Fibroblast of skin of right biceps (primary cell): ENCODE results near the gene PPP1R3E.
A peak's percentile ranks its signal among the peaks of the same experiment; 100 is the strongest.

ENCODE experiments used
- DNase-seq: peaks from one replicate; pipeline ENCODE4 v3.0.0-alpha.2; 2013

The PPP1R3E gene

DNA sequence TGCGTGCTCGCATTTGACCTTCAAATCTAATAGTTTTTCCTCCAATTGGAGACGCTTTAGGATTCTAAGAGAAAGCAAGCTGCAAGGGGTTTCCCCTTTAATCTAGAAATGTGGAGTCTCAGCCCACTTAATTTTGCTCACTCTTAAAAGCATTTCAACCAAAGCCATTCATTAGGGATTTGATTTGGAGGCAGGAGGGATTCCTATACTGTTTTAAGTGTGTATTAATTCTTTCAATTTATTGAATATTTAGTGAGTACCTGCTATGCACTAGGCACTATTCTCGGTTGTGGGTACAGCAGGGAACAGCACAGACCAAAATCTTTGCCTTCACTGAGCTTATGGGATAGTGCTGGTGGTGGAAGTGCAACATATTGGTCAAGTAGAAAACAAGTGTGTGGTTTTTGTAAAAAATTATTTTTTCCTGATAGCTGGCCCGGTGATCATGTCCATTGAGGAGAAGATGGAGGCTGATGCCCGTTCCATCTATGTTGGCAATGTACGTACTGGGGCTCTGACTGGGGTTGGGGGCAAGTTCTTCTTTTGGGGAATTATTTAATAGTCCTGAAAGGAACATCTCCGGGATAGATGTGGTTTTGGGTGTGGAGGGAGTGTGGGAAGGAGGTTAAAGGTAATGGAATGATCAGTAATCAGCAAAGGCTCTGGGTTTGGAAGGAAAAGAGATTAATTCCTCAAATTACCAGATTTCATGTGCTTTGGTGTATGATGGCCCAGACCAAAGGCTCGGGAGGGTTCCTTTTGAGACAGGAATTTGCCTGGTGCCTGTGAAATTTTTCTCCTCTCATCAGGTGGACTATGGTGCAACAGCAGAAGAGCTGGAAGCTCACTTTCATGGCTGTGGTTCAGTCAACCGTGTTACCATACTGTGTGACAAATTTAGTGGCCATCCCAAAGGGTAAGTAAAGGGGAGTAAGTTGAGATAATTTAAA lies 20.2 kb upstream of the PPP1R3E start:
- no peak for DNase-seq

DNA sequence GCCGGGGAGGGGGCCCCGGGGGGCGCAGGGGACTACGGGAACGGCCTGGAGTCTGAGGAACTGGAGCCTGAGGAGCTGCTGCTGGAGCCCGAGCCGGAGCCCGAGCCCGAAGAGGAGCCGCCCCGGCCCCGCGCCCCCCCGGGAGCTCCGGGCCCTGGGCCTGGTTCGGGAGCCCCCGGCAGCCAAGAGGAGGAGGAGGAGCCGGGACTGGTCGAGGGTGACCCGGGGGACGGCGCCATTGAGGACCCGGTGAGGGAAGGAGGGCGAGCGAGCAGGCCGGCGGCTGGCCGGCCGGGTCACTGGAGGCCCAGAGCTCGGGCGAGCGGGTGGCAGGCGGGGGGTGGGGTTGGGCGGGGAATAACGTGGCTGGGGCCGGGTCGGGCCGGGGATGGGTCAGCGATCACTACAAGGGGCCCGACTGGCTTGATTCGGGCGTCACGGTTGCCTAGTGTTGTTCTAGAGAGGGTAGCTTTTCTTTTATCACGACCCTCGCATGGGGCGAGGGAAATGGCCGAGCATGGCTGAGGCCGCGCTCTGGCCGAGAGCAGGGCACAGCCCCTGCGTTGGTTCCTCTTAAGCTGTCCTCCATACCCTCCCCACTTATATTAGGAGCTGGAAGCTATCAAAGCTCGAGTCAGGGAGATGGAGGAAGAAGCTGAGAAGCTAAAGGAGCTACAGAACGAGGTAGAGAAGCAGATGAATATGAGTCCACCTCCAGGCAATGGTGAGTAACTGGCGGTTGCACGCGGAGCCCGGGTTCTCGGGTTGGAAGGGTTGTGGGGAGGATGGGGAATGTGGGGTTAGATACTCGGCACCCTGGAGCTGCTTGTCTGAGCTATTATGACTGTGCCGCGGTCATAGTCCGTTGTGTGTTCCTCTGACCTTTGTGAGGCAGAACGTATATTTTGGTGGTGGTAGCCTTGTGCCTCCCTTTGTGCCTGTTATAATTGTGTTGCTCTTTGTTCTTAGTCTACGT lies 19.2 kb upstream of the PPP1R3E start:
- peak; percentile 58 for DNase-seq

DNA sequence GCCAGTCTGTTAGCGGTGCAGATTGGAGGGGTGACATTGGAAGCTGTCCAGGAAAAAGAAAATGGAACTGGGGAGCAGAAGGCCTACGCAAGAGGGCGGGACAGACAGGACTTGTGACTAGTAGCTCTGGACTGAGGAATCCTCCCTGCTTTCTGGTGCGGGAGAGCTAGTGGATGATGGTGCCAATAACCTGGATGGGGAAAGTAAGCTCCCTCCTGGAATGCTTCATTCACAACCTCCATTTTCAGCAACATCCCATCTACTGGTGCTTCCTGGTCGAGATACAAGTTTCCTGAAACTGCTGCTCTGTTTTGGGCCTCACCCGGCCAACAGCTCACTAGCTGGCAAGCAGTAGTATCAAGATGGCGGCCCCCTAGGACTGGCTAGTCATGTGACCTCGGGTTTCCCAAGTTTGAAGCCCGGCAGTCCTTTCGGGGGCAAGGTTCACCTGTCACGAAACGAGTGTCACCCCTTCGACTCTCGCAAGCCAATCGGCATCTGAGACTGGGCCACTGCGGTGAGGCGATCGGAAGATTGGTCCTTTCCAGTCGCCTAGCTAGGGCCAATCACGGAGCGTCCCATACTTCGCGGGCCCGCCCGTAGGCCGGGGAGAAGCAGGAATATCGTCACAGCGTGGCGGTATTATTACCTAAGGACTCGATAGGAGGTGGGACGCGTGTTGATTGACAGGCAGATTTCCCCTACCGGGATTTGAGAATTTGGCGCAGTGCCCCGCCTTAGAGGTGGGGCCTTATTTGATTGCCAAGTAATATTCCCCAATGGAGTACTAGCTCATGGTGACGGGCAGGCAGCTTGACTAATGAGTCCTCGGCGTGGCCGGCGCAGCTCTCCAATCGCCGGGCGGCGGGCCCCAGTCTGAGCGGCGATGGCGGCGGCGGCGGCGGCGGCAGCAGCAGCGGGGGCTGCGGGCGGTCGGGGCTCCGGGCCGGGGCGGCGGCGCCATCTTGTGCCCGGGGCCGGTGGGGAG lies 18.2 kb upstream of the PPP1R3E start, which contains the start of gene PABPN1:
PABPN1 (plus strand) TSS at position 874 of the 988 bp plus-strand sequence; CDS start at position 887, 13 bp downstream.
- peak; percentile 100 for DNase-seq

DNA sequence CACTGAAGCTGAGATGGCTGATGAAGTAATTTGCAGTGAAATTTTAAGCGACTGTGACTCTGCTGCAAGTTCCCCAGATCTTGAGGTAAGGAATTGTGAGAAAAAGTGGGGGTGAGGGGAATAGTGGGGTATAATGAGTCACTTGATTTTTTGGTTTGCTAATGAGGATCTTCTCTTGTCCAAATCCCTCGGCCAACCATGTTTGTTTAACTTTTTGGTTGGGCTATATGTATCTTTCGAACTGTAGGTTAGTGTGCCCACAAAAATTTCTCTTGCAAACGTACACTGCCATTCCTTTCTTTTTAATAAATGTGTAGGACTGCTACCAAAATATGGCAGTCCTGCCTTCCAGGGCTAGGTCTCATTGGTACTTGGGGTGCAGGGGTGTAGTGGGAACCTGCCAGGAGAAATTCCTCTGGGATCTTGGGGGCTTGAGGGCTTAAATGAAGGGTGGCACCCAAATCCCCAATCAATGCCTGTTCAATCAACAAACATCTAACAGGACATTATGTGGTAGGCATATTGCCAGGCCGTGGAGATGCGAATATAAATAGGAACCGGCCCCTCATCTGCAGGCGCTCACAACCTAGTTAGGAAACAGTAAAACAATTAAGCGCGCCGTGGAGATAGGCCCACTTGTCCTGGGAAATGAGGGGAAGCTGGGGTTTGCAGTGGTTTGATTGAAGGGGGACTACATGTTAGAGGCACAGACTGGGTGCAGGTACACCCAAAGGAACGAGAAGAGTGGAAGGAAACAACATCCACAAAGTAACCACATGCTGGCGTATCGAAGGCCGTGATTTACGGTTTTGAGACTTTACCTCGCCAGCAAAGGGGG lies 17.3 kb upstream of the PPP1R3E start:
- DNase-seq = no peak

DNA sequence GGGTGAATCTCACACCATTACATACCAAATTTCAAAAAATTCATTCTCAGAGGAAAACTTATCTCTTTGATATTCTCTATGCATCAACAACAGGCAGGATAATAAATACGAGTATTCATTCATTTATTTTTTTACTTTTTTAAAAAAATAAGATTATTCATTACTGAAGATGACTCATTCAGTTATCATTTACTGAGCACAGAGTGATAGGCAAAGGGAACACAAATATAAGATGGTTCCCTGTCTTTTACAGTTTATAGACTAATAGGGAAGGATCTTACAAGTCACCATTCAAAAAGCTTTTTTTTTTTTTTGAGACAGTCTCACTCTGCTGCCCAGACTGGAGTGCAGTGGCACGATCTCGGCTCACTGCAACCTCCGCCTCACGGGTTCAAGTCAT lies 13.6 kb upstream of the PPP1R3E start:
- no peak for DNase-seq

DNA sequence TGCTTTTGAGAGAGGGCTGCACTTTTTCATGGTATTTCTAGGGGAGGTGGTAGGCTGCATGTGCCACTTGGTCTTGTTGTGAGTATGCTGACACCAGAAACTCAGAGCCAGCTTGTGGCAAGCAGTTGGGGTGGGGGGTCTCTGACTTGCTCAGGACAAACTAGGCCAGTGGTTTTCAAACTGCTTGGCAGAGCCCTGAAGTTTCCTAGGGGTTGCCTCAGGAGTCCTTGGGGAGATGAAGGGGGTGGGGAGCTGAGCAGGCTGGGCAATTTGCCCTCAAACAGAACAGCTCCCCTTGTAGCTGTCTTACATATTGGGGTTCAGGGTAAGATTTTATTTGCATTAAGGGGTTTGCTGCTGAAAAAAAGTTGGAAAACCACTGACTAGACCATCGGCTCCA lies 7.9 kb upstream of the PPP1R3E start:
- no peak for DNase-seq

DNA sequence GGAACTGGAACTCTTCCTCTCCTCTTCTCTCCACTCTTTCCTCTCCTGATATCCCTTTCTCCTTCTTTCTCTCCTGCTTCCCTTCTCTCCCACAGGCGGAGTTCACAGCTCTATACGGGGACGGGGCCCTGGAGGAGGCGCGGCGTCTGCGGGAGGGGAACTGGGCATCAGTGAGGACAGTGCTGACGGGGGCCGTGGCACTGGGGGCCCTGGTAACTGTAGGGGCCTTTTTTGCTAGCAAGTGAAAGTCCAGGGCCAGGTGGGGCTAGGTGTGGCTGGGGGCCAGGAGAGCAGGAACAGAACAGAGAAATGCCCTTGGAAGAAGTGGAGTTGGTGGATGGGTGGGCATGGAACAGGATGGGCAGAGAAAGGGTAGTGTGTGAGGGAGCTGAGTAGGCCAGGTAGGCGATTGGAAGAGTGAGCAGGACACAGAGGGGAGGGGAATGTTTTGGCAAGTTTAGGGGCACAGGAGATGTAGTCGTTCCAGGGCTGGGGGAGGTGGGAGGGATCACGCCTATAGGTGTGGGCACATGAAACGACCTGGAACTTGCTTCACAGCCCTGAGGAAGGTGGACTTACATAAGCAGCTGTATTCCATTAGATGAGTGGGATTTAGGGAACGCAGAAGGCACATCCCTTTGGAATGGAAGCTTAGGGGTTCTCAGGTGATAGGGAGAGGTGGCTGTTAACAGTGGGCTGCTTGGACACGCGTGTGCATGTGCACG lies 6.2 kb upstream of the PPP1R3E start:
- DNase-seq = no peak

DNA sequence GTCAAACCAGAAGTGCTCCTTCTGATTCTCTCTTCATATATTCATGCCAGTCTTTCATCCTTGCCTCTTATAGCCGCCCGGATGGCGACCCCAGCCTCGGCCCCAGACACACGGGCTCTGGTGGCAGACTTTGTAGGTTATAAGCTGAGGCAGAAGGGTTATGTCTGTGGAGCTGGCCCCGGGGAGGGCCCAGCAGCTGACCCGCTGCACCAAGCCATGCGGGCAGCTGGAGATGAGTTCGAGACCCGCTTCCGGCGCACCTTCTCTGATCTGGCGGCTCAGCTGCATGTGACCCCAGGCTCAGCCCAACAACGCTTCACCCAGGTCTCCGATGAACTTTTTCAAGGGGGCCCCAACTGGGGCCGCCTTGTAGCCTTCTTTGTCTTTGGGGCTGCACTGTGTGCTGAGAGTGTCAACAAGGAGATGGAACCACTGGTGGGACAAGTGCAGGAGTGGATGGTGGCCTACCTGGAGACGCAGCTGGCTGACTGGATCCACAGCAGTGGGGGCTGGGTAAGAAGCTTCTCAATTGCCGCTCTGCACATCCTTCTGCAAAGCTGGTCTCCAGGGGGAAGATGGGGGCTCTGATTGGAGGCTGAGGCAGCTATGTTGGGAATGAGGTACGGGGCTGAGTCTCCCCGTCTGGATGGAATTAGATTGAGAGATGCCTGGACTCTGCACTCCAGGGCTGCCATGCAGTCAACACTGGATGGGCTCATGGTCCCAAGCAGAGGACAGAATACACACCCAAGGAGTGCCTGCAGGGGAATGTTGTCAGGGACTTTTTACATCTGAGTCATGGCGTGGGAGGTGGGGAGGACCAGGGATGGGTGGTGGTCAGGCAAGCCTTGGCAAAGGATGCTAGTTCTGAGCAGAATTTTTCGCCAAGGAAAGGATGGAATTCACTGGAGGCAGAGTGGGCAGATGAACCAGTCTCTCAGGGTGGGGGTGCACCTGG lies 5.3 kb upstream of the PPP1R3E start:
- DNase-seq = peak; percentile 28

DNA sequence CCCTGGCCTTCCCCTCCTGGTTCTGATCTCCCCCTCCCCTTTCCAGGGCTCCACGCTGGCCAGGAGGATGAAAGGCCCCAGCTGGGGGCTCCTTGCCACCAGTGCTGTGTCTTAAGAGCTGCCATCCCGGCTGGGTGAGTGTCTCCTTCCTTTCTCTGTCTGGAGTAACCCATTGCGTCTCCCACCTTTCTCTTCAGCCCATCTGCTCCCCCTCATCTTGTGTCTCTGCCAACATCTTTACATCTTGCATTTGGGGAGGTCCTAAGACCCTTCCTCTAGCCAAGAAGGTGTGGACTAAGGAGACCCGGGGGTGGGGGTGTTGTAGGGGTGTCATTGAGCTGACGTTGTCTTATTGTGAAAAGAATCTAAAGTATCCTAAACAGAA lies 4.5 kb upstream of the PPP1R3E start:
- no peak for DNase-seq

DNA sequence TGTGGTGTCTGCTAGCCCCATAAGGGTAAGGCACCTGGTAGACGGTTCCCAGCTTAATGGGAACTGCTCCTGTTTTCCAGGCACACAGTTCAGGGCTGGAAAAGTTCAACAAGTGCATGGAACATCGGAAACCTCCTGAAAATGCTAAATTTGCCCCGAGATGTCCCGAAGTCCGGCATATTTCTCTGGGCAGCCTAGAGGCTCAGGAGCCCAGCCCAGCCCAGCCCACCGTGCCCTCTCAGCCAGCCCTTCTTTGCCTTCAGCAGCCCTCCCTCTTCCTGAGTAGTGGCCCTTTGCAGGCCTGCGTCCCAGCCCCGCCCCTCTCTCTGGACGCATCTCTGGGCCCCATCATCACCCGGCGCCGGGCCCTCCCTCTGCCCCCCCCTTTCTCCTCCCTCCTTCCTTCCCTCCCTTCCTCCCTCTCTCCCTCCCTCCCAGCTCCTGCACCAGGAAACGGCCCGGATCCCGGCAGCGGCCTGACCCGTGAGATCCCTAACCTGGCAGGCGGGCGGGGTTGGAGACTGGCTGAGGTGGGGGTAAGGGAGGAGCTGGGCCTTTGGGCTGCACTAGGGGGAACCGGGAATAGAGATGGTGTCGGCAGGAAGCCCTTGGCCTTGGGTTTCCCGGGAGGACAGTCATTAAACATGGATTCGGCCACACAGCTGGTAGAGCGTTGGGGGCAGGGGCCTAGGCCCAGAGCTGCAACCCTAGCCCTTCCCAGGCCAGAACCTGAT lies 3.9 kb upstream of the PPP1R3E start, which contains the start of gene BCL2L2:
BCL2L2 (plus strand) TSS at position 422 of the 734 bp plus-strand sequence. CDS start 935 bp downstream, outside the sequence.
- DNase-seq = peak; percentile 91

DNA sequence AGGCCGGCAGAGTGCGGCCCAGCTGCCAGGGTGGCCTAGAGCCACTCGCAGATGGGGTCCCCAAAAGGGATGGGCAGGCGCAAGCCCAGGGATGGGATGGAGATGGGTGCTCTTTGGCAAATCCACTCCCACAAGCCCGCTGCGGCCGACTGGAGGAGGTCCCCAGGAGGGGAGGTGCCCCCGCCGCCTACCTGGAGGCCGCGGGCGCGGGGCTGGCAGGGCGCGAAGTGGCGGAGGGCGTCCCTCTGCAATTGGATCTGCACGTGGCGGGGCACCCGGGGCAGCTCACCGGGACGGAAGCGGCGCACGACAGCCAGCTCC lies 730 bp downstream of the PPP1R3E start:
- DNase-seq = no peak

DNA sequence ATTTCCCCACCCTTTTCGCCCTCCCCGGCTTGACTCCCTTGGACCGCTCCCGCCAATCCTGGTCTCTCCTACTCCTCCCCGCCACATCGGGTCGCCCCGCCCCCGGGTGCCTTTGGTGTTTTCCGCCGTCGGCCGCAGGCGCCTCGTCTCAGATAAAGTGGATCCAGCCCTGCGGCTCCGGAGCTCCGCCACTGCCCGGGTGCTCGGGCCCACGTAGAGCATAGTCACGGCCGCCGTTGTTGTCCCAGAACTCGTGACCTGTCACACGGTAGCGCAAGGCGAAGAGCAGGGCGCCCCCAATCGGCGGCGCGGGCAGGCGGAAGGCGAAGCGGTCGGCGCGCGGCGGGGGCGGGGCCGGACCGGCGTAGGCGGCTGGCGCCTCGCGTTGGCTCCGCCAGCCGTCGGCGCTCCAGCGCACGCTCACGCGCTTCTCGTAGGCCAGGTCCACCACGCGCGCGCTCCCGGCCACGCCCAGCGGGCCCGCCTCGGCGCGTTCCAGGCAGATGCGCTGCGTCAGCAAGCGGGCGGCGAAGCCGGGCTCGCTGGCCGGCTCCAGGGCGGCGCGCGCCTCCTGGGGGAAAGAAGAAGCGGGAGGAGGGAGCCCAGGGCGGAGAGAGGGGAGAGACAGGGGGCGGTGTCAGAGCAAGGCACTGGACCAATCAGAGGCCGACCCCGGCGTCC lies 1.2 kb downstream of the PPP1R3E start:
- DNase-seq = peak; percentile 99

DNA sequence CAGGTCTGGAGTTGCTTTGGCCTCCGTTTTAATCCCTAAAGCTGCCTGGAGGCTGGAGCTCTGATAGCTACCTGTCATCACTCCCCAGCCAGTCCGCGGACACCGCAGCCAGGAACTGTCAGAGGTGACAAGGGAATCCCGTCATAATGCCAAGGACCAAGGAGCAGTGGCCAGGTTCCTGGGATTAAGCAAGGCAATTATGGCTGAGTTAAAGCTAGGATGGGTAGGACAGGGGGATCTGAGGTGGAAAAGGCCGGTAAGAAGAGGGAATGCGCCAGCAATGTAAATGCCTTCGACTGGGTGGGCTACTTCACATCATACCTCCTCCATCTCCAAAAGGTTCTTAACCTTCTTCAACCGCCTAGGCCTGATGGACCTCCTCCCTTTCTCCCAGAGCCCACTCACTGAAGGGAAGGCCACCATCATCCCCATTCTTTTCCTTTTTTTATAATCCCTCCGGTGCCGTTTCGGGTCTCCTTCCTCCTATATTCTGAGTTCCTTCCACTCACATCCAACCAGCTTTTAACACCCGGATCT lies 1.9 kb downstream of the PPP1R3E start:
- peak; percentile 19 for DNase-seq

DNA sequence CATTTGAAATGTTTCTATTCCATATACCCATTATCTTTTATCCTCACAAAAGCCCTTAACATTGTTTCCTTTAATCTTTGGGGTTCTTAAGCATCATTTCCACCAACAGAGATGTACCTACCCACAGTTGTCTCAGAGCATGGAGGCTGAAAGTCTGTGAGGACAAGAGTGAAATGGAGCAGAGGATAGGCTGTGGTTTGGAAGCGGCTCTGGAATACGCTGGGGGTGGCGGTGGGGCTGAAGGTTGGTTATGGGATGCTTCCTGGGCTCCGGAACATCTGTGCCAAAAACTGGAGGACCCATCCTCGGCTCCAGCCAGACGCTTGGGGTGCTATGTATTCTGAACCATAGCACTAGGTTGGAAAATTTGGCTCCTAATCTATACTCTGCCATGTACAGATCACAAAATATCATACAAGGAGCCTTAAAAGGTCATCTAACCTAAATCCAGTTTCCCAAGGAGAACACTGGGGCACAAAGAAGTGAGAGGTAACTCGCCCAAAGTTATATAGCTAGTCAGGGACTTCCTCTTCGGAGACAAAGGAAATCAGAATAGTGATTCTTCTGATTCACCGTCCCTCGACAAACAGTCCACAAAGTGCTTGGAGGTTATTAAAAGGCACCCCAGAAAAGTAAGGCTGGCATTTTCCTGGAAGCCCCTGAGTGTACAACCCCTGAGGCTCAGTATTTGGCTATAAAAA lies 2.5 kb downstream of the PPP1R3E start:
- DNase-seq = no peak

DNA sequence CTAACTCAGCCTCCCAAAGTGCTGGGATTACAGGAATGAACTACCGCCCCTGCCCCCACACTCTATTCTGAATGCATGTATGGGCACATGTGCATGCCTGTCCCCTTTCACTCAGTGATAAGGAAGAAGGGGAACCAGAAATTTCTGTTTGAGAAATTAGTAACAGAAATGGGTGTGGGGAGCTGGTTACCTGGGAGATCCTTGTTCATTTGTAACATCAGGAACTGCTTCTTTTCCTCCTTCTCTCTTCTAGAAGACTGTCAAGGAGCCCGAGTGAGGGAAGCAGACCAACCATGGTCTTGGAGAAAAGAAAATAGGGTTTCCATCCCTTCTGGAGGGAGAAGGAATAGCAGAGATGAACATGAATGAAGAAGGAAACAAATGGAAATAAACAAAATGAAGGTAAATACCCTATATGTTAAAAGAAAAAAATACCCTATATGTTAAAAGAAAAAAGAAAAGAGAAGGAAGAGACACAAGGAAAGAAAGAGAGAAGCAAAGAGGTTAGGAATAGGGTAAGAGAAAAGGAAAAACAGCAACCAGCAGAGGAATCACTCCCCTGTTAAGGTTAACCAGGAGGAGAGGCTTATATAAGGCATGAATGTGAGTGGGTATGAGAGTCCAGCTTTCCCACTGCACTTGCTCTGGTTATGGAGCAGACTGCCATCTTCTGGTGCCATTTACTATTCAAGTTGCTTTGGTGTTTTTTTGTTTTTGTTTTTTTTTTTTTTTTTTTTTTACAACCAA lies 3.3 kb downstream of the PPP1R3E start:
- DNase-seq = peak; percentile 41

DNA sequence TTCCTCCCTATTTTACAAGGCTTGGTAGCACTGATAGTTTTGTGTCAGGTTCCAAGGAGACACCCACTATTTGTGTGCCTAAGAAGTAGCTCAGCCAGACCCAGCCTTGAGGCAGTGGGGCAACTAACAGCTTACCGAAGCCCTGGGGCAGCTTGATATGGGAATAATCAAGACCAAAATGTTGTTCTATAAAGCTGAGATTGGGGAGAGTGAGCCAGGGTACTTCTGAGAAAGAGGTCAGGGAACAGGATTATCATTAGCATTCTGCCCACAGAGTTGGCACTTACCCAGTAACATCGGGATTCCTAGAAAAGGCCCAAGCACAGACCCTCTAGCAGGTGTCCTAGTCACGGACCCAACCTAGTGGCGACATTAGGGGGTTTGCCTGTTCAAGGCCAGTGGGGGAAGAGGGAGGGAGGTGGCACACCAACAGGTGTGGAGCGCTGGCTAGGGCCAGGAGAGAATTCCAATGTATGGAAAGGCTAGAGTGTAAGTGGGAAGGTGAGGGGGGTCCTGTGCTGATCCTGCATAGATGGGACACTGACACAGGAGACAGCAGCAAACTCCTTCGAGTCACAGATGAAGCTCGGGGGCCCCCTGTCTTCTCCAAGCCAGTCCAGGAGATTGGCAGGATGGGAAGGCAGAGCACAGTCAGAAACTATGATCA lies 4.9 kb downstream of the PPP1R3E start:
- no peak for DNase-seq
